T1000 (cell line): ENCODE data around the gene CD7.
A peak's percentile ranks its signal among the peaks of the same experiment; 100 is the strongest.

ENCODE experiments used
- DNase-seq: peaks from one replicate; lab custom pipeline; 2025; ENCODE audit warnings: mixed read lengths; lab: John Stamatoyannopoulos, UW

The CD7 gene

DNA sequence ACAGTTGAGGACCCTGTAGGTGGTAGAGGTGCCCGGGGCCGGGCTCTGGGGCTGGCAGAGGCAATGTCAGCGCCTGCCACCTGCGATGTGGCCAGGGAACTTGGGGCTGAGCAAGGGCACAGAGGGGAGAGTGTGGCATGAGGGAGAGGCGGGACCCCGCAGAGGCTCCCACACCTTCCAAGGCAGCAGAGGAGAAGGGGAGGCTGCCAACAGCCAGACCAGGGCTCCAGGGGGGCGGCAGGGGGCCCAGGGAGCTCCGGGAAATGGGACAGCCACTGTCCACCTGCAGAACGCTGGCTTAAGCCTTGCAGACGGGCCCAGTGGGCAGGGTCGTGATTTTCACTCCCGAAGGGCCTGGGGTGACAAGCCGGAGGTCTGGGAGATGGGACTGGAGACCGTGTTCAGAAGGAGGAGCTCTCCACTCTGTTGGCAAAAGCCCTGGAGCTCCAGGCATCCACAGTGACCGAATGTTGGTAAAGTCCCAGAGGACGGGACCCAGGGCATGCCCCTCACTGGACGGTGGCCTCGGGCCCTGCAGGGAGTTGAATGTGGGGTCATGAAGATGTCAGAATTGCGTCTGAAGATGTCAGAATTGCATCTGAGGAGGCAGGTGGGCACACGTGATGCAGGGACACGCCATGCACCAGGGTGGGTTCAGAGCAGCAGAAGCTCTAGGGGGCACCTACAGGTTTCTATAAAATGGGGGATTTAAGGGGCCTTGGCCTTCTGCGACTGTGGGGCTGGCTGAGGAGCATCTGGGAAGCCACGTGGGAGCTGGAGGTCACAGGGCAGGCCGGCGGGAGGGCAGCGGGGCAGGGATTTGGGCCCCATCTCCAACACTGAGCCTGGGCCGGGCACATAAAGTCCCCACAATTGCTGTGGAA, 18.6 kb downstream of the CD7 start:
- no peak for DNase-seq

- peak; percentile 83 for DNase-seq
Measured at GRCh38 chr17:82297714-82298537, 19.5 kb downstream of the CD7 start.

- DNase-seq = peak; percentile 69
Measured at GRCh38 chr17:82297280-82297713, 20.1 kb downstream of the CD7 start.

- no peak for DNase-seq
Measured at GRCh38 chr17:82296511-82297279, 20.7 kb downstream of the CD7 start.

- DNase-seq = no peak
Measured at GRCh38 chr17:82295472-82295814, 22.0 kb downstream of the CD7 start.

DNA sequence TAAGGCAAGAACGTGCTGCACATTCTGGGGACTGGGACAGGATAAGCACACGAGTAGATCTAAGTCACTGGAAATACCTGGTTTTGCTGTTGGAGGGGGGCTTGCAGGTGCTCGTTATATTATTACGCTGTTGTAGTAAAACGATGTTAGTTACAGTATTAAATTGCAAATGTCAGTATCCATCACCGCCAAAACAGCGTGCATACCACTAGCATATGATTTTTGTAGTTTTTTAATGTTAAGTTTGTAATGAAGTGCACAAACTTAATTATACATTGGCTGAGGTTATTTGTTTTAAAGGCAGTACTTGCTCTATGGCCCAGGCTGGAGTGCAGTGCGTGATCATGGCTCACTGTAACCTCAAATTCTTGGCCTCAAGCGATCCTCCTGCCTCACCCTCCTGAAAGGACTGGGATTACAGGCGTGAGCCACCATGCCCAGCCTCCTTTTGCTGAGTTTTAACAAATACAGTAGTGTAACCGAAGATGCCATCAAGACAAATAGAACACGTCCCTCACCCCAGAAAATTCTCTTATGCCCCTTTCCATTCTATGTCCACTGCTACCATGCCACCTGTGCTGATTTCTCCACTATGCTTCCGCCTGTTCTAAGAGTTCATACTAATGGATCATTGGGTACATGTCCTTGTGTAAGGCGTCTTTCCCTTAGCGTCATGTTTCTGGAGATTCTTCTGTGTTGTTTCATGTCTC, 23.2 kb downstream of the CD7 start:
- no peak for DNase-seq

- DNase-seq = peak; percentile 91
Measured at GRCh38 chr17:82292251-82293154, 24.9 kb downstream of the CD7 start.

GRCh38 chr17:82291582-82292250, 25.7 kb downstream of the CD7 start:
- no peak for DNase-seq

DNA sequence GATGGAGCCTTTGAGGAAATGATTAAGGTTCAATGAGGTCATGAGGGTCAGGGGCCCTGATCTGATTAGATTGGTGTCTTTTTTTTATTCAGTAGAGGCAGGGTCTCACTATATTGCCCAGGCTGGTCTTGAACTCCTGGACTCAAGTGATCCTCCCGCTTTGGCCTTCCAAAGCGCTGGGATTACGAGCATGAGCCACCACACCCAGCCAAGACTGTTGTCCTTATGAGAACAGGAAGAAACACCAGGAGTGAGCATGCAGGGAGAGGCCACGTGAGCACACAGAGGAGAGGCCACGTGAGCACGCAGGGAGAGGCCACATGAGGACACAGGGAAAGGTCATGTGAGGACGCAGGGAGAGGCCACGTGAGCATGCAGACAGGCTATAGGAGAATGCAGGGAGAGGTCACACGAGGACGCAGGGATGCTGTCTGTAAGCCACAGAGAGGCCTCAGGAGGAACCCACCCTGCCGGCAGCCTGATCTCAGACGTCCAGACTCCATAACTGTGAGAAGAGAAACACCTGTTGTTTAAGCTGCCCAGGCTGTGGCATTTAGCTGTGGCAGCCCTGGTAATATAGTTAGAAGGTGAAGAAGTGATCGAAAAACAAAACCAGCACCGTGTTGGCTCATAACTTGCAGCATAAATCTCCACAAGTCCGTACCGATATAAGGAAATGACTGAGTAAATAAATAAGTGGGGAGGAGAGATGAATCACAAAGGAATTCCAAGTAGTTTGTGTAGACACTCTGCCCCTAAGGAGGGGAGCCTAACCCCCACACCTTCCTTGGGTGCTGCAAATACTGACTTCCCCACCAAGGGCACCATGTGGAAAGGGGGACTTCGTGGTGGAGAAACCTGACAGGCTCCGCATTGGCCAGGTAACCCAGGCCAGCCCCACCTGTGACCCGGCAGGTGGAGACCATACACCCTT, 29.3 kb downstream of the CD7 start:
- DNase-seq = peak; percentile 82

DNA sequence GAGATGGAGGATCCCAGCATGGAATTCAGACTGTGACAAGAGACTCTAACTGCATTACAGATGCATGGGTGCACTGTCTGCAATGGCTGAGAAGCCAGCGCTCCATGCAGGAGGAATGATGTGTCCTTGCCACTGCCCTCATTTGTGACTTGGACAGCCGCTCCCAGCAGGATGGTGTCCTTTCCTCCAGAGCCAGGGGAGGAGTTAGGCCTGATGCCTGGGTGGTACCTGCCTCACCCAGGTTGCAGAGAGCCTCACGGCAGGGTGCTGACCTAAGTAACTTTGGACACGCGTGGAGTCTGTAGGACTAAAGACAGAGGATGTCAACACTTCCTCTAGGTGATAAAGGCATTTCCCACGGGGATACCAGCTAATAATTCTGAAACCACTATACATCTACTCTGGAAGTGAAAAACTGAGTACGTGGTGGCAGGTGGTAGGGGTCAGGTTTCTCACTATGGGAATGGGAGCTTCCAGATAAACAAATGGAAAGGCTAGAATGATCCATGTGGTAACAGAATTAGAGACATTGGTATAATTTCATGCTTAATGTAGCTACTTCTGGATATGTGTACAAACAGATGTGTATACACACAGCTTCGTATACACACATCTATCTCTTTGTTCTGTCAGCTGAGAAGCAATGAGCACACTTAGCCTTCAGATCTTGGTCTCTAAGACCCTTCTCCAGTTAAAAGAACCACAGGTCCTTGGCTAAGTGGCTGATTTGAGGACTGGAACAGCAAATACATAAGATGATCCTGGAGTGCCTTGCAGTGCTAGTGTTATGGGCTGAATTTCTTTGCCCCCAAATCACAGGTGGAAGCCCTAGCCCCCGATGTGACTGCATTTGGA, 30.2 kb downstream of the CD7 start:
- no peak for DNase-seq

GRCh38 chr17:82285141-82285540, 32.3 kb downstream of the CD7 start:
- no peak for DNase-seq

- DNase-seq = peak; percentile 91
Measured at GRCh38 chr17:82283208-82283749, 34.1 kb downstream of the CD7 start.

DNA sequence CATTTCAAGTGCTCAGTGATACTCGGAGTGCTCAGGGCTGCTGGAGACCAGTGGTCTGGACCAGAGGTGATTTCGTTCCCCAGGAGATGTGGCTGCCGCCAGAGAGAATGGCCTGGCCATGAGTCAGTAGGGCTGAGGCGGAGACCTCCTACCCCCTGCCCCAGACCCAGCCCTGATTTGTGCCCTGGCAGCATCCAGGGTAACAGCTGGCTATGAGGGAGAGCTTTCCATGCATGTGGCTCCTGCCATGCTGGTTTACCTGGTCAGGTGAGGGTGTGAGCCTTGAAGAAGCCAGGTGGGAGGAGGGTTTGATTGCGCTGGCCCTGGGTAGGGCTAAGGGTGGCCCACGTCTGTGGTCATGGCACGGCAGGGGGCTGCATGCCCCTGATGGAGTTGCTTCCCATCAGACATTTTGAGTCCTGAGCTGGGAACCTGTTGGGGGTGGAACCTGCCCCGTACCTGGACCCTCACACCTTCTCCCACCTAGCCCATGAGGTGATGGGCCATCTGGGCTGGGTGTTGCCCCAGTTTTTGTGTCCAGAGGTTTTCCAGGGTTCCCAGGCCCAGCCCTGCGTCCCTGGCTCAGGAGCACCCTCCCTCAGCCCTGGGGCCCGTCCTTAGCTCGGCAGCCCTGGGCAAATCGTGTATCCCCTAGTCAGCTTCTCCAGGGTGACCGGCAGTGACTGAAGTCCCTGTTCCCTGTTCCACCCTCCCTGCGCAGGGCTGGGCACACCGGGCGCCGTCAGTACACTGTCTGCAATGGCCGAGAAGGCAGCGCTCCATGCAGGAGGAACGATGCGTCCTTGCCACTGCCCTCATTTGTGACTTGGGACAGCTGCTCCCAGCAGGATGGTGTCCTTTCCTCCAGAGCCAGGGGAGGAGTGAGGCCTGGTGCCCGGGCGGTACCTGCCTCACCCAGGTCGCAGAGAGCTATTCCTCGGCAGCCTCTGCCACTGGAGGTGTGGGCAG, 34.9 kb downstream of the CD7 start:
- no peak for DNase-seq

GRCh38 chr17:82281502-82282238, 35.7 kb downstream of the CD7 start:
- peak; percentile 22 for DNase-seq

GRCh38 chr17:82281076-82281475, 36.3 kb downstream of the CD7 start:
- DNase-seq = no peak

GRCh38 chr17:82280537-82280936, 36.9 kb downstream of the CD7 start:
- DNase-seq = no peak
